NCI-H2171 treated with DMSO at 0.1 percent for 48 hours (cell line): Measurements from ENCODE around the gene MPP3.

Source experiments
- DNase-seq: peaks from one replicate; lab custom pipeline; 2025; lab: John Stamatoyannopoulos, UW

Gene MPP3

DNA sequence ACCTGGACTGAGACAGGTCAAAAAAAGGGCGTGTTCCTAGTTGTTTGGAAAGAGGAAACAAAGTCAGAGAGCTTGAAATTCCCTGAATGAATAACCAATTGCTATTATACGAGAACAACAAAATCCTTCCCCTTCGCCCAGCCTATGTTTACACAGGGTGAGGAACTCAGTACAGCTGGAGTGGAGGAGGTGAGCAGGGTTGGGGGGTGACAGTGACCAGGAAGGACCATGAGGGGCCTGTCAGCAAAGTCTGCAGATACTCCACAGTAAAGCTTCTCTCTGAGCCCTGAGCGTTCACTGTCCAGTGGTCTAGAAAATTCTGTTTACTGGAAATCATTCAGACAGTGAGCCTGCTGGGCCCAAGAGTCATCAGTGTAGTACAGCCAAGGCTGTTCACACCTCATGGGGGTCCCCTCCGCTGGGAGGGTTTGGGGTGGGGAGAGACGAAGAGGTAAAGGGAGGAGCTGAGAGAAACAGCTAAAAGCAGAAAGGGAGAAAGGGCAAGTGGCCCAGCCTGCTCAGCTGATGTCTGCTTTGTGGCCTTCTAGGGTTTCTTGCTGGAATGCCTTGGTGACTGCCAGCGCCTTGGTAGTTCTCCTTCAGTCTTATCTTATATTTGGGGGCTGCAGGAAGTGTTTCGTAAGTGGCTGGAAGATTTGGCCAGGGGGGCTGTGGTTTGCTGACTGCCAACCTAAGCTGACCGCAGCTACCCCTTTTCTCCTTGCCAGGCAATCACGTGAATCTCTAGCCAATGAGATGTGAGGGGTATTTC lies 59.9 kb downstream of the MPP3 start:
- DNase-seq: no peak

DNA sequence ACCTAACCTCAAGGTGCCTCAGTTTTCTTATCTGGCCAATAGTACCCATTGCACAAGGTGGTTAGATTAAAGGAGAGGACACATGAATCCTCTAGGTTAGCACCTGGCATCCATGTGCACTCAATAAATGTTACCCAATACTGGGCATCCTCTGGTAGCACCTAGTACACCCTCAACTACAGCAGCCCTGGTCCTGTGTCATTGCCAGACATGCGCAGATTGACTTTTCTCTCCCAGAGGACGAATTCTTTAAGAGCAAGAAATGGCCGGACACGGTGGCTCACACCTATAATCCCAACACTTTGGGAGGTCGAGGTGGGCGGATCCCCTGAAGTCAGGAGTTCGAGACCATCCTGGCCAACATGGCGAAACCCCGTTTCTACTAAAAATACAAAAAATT lies 61.5 kb downstream of the MPP3 start:
- DNase-seq: no peak

DNA sequence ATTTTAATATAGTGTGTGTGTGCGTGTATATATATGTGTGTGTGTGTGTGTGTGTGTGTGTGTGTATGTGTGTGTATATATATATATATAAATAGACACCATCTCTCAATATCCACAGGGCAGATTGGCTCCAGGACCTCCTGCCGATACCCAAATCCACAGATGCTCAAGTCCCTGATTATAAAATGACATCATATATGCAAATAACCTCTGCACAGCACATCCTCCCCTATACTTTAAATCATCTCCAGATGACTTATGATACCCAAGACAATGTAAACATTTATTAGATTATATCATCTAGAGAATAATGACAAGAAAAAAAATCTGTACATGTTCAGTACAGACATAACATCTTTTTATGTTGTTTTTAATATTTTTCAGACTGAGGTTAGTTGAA lies 62.0 kb downstream of the MPP3 start:
- DNase-seq: no peak

DNA sequence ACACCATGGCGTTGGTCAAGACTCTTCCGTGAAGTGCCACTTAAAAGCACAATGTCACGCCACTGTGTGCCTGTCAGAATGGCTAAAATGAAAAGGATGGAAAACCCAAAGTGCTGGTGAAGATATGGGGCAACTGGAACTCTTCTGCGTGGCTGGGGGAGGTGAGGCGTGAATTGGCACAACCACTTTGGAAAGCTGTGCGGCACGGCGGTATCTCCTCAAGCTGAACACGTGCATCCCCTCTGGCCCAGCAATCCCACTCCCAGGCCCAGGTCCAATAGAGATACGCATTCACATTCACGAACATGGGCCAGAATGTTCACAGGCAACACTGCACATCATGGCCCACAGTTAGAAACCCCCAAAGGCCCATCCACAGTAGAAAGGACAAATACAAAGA lies 63.1 kb downstream of the MPP3 start:
- DNase-seq: no peak

DNA sequence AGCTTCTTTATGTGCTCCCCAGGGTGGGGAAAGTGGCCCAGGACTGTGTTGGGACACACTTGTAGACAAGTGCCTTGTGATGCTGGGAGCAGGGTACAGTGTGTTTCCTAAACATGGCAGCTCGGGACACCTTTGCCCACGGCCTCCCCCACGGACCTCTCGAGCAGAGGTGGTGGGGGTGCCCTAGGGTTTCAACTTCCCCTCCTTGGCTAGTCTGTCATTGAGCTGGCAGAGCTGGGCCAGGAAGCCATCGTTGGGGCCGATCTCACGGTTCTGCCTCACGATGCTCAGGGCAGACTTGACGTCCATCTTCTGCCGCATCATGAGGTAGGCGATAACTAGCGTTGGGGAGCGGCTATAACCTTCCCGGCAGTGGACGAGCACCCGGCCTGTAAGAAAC lies 63.5 kb downstream of the MPP3 start:
- DNase-seq: no peak

DNA sequence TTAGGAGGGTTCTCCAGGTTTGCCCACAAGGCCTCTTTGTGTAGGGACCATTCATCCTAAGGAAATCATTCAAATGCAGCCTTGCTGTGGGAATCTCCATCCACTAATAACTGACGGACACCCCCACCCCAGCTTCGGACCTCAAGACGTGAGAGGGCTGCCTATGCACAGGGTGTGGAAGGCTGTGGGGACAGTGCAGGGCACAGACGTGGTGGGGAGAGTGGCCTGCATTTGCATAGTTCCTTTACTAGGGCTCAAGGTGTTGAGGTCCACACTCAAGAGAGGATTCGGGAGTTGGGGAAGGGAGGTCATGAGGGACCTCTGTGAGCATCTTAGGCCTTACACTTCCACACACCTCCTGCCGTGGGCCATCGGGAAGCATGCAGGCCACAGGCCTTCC lies 64.0 kb downstream of the MPP3 start:
- DNase-seq: no peak

DNA sequence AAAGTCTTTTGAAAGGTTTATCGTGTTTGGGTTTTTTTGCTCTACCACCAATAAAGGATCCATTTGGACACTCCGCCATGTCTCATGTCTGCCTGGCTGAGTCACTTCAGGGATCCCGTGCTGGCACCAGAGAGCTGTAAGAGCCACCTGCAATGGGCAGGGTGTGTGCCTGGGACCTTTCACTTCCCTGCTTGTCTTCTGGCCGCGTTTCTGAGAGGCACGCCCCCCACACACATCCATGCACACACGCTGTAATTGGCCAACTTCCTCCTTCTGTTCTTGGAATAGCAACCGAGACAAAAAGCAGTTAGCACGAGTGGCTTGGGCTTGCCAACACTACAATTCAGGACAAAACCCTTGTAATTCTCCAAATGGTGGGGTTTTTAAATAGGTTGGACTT lies 64.6 kb downstream of the MPP3 start:
- DNase-seq: no peak

DNA sequence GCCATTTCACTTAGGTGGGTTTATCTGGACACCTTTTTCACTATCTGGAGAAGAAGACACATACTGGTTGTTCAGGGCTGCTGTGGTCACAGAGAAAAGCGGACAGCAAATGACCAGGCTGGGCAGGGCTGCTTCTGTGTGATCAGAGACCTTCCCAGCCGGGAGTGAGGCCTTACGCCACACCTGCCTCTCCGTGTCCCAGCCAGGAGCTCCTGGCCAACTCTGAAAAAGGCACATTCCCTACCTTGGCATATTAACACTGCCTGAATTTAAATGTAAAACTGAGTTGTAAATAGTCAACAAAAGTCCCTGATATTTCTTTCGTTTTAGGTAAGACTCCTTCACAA lies 65.3 kb downstream of the MPP3 start:
- DNase-seq: no peak

DNA sequence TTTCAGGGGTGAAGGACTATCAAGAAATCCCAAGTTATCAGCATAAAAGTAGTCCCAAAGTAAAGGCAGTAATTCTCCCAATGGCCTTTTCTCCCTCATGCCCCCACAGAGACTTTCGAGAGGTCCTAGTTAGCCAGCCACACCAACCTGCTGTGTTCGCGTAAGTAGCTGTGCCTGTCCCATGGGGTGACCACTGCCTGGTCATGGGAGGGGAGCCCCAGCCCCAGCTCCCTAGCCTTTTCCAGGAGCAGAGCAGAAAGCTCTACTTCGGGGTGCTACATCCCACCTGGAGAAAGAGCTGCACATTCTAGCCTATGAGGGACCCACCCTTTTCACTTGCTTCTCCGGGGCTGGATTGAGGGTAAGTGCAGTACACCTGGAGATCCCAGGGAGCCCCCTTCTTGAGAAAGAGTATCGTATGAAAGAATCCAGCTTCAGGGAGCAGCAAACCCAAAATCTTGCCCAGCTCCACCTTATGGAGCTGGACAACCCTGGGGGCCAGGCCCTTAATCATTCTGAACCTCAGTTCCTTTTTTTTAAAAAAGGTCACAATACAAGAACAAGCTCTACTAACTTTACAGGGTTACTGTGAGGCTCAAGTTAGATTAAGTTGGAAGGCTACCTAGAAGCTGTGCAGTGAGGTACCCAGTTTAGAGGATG lies 65.8 kb downstream of the MPP3 start:
- no peak for DNase-seq

DNA sequence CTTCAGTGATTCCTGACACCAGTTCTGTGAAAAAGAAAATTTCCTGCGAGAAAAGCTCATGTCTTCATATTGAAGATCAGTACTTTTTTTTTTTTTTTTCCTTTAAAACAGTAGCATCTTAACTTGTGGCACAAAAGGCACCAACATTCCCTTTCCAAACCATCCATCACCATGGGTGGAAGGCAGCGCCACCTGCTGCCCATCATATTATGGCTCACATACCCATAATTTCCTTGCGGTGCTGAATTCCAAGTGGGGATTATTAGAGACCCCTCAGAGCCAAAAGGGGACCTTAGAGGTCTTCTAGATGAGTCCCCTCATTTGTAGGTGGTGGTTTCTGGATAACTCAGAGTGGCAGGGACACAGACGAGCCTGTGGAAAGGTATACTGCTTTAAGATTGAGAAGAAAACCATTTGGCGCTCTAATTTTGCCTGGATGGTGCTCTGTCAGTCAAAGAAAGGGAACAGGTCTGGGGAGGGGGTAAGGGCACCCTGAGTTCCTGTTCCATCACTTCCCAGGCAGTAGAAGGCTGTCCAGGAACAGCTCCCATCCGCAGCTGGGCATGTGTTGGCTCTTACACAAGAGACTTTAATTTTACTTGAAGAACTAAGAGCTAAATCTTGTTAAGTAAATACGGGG lies 66.4 kb downstream of the MPP3 start:
- DNase-seq: no peak

DNA sequence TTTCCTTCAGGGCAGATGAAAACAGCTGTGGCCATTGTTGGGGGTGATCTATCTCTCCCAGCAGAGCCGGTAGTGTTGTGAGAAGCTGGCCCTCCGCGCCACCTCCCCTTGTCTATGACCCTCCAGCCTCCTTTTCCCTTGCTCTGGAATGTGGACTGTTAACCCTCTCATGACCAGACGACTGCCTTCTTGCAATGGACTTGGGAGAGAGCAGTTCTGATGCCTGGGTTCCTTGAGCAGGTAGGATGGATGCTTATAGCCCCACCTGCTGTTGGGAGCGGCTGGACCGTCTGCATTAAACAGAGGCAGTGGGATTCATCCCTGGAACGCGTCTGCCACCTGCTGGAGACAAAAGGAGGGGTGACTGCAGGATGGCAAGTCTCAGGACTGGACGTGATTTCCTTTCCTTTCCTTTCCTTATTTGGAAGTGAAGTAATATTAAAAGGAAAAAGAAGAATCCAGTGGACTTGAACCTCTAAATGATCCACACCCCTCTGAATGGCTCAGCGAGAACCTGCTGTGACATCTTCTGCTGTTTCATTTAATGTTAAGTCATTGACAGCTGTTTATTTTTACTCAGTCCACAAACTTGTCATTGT lies 72.6 kb downstream of the MPP3 start:
- DNase-seq: peak; percentile 84

DNA sequence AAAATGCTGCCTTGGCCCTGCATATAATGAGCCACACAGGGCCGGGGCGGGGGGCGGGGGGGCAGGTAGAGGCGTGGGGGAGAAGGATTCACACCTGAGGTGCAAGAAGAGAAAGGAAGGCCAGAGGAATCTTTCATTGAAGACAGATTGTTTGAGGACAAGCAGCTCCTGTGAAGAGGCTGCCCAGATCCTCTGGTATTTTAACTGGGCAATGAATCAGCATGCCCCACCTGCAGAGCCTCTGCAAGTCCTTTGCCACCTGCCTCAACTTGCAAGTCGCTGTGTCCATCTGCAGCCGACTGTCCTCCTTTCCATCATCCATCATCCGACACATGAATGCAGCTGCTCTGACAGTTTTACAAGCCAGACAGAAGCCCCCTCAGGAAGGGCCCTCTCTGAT lies 73.1 kb downstream of the MPP3 start:
- no peak for DNase-seq

DNA sequence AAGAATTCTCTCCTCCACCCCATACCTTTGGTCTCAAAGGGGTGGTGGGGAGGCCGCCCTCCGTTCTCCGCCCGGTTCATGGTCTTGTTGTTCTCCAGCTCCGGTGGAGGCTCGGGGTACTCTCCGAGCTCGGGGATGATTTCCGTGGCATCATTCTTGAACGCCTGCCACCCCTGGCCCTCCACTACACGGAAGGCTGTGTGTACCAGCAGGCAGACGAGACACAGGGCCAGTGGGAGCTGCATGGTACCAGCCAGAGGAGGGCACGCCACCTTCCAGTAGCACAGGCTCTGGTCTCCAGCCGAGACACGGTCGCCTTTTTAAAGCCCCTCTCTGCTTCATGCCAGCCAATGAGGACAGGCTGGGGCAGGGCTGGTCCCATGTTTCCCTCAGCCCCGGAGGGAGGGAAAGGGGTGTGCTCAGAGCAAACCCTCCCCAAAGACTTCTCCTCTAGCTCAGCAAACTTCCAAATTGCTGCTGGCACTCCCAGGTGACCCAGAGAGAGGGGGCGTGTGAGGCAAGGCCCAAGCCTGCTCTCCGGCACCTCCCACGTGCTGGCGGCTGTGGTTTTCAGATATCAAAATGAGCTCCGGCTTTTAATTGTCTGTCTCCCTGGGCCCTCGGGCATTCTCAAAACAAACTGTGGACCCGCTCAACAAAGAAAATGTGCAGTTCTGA lies 74.3 kb downstream of the MPP3 start, which contains the start of gene SOST:
Gene SOST (minus strand): TSS at position 295 of the 678 bp plus-strand sequence. CDS start 50 bp downstream, at position 245.
- no peak for DNase-seq

DNA sequence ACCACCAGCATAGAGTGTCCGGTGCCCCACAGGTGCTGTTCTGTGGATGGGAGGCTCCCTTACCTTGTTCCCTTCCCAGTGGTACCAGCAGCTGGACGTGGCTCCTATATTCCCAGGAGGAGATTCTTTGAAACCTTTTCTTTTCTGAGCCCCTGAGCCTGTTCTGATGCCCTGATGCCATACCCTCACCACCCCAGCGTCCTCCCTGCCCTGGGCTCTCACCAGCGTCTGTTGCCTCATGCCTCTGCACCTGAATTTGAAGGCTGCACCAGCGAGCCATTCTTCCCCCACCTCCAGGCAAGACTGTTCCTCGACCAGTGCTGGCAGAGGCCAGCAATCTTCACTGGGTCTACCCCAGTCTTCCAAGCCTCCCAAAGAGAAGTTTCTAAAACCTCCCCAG lies 74.9 kb downstream of the MPP3 start:
- DNase-seq: no peak

DNA sequence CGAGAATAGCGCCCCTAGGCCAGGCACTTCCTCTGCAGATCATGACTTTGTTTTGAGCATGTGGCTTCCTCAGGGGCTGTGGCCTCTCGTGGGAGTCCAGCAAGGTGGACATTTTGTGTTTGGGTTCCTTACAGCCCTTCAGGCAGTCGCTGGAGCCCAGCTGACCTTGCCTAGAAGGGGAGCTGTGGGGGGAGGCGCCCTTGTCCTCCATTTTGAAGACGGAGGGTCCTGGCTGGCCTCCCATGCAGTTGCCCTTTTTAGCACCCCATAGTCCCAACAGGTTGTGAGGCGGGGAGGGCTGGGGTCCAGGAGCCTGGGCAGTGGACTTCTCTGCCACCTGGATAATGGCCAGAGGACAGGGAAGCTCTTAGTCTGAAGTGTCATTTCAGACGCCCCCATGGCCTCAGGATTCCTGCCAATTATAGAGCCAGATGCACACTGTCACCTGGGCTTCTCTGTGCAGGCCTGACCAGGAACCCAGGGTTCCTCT lies 75.7 kb downstream of the MPP3 start:
- DNase-seq: no peak

DNA sequence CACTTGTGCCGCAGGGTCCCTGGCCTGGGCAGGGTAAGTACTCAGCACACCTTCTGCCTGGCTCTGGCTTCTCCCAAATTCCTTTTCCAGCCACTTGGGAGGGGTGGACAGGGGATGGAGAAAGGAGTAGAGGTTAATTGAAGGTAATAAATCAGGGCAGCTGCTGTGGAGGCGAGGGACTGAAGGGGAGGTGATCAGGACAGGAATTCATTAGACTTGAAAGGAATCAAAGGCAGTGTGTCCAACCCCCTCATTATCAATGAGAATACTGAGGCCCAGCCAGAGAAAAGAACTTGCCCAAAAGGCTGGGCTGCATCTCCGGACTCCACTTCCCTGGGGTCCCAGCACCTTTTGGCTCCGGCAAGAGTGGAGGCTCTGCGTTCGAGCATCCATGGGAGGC lies 76.7 kb downstream of the MPP3 start:
- no peak for DNase-seq

DNA sequence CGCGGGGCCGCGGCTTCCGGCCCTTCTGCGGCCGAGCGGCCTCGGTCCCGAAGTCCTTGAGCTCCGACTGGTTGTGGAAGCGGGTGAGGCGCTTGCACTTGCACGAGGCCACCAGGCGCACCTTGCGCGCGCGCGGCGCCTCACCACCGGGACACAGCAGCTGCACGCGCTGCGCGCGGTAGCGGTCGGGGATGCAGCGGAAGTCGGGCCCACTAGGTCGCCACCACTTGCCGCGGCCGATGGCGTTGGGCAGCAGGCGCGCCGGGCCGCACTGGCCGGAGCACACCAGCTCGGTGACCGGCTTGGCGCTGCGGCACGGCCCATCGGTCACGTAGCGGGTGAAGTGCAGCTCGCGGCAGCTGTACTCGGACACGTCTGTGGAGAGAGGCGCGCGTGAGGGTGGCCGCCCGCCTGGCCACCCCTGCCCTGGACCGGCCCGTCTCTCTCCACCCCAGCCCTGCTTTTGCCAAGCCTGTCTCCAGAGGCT lies 77.5 kb downstream of the MPP3 start:
- no peak for DNase-seq

DNA sequence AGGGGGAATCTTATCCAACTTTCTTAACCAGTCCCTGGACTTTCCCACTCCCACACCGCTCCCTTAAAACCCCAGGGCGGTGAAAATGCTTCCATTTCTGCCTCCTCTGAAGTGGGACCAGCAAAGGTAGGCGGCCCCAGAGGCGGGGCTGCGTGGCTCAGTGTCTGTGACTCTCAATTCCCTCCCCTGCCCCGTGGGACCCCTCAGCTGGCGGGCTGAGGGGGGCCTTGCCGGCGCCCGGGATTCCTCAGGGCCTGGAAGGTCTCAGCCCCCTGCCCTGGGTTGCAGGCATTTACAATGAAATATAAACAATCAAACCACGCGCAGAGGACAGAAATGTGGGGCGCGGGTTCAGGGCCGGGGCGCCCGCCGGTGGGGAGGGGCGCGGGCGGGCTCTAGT lies 78.0 kb downstream of the MPP3 start:
- DNase-seq: no peak

DNA sequence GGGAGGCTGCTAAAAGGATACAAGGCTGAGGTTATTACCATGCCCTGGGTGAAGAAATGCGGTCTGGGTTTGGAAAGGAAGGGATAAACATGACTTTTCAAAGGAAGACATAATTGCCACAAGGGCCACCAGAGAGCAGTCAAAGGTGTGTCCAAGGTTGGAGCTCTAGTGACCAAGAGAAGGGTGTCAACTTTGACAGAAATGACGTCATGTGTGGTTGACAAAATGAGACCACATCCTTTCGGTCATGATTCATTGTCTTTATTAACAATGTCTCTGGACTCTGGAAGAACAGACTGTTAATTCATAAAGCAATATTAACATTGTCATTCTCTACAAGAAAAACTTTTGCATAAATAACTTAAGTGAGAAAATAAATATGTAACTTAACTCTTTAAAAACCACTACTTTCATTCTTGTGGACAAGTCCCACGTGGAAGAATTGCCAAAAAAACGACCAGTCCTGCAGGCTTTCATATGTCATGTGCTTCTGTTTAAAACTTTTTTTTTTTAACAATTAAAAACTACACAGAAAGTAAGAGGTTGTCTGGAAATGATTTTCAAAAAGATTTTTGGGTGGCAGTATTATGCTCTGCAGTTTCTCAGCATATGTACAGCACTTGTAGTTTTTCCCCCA lies 79.3 kb downstream of the MPP3 start:
- DNase-seq: no peak
